Peyer's patch (tissue), 4 donors: Measurements from ENCODE around the gene BTBD17.

Experiments
- CTCF ChIP-seq, 6 experiments: fragments of 450-650 bp in 4 of 6; fragments of 200-600 bp in 2 of 6; sonication (generic) in 1 of 6; IDR thresholded peaks; one replicate each; pipeline ENCODE4 v1.5.1; 2017 to 2019; ENCODE audit warnings: antibody characterized with exemption in 6 of 6, mild to moderate bottlenecking in 3 of 6, moderate library complexity in 1 of 6
- POLR2A ChIP-seq, 2 donors: fragments of 450-650 bp; IDR thresholded peaks; one replicate each; pipeline ENCODE4 v1.5.1; 2017; ENCODE audit warnings: antibody characterized with exemption in 2 of 2, mild to moderate bottlenecking in 2 of 2, moderate library complexity in 2 of 2

- TF ChIP-seq POLR2A (IDR thresholded peaks at IDR 0.05) (no peak), CTCF (IDR thresholded peaks at IDR 0.05) (no peak)
These were observed 16.0 kb downstream of the BTBD17 start for GRCh38 chr17:74345433-74346241.
